IMR-90 (cell line): ENCODE data around the gene MPP1. TPM values are rescaled to one million over a fixed set of nuclear protein-coding genes. Genes with fewer than 3 reads are reported as not detected.

Experiments
- ATAC-seq: fragments of 200-7000 bp; cut with Tn5 transposase; 2 replicates; pipeline ENCODE4 v1.9.1; 2020; ENCODE audit warnings: low read depth, mild to moderate bottlenecking, moderate library complexity
- BruUV-seq: library from RNA; stranded (reverse); fragments of 400-500 nt; replicated peaks from 2 replicates; lab custom pipeline; 2021; lab: Mats Ljungman, UMichigan
- CTCF ChIA-PET: fragments of 300-600 bp; formaldehyde crosslinking; extraction: SDS; loops from one replicate; lab custom pipeline; 2021; ENCODE audit warnings: antibody characterized with exemption; lab: Yijun Ruan, JAX
- POLR2A ChIA-PET: fragments of 300-600 bp; sonication (Branson Sonifier 250); formaldehyde crosslinking; loops from one replicate; lab custom pipeline; 2022; ENCODE audit warnings: antibody characterized with exemption; ENCODE audit not compliant: unreplicated experiment; lab: Charles Lee
- DNase-seq: peaks from one replicate; pipeline ENCODE4 v3.0.0; 2013
- H2AFZ ChIP-seq: replicated peaks from 2 replicates; pipeline ENCODE3; 2013; ENCODE audit warnings: low read length, mild to moderate bottlenecking; ENCODE audit not compliant: poor library complexity
- H2AK5ac ChIP-seq: 2 replicates; pipeline ENCODE4 v1.6.1; 2013; ENCODE audit warnings: low read depth, low read length, inconsistent platforms
- H2AK9ac ChIP-seq: replicated peaks from 2 replicates; pipeline ENCODE3; 2013; ENCODE audit warnings: mild to moderate bottlenecking, low read depth, low read length, moderate library complexity; ENCODE audit not compliant: poor library complexity
- H2BK120ac ChIP-seq: 2 replicates; pipeline ENCODE4 v1.6.1; 2013; ENCODE audit warnings: low read depth, low read length, inconsistent platforms
- H2BK15ac ChIP-seq: 3 replicates; pipeline ENCODE4 v1.6.1; 2013; ENCODE audit warnings: low read depth, low read length, inconsistent platforms
- H2BK20ac ChIP-seq: 2 replicates; pipeline ENCODE4 v1.6.1; 2013; ENCODE audit warnings: low read depth, mild to moderate bottlenecking, inconsistent platforms, low read length, moderate library complexity
- H2BK5ac ChIP-seq: 2 replicates; pipeline ENCODE4 v1.6.1; 2013; ENCODE audit warnings: mild to moderate bottlenecking, low read depth, low read length, inconsistent platforms; ENCODE audit not compliant: poor library complexity, severe bottlenecking
- H3K14ac ChIP-seq: replicated peaks from 2 replicates; pipeline ENCODE4 v1.6.1; 2013; ENCODE audit warnings: low read depth, low read length, inconsistent platforms
- H3K18ac ChIP-seq: 2 replicates; pipeline ENCODE4 v1.6.1; 2013; ENCODE audit warnings: low read depth, low read length, control low read depth
- H3K23ac ChIP-seq: 2 replicates; pipeline ENCODE4 v1.6.1; 2013; ENCODE audit warnings: low read depth, low read length, inconsistent platforms
- H3K27ac ChIP-seq: 2 replicates; pipeline ENCODE4 v1.5.1; 2013; ENCODE audit warnings: mild to moderate bottlenecking, control low read depth, low read length; ENCODE audit not compliant: insufficient read depth
- H3K27me3 ChIP-seq: 2 replicates; pipeline ENCODE4 v1.6.1; 2013; ENCODE audit warnings: low read length; ENCODE audit not compliant: control insufficient read depth, insufficient read depth
- H3K36me3 ChIP-seq: 2 replicates; pipeline ENCODE4 v1.6.1; 2013; ENCODE audit warnings: low read length, mixed read lengths; ENCODE audit not compliant: control insufficient read depth, insufficient read depth
- H3K4ac ChIP-seq: 2 replicates; pipeline ENCODE4 v1.6.1; 2013; ENCODE audit warnings: low read depth, low read length, inconsistent platforms
- H3K4me1 ChIP-seq: 2 replicates; pipeline ENCODE4 v1.6.1; 2013; ENCODE audit warnings: low read length, mixed read lengths; ENCODE audit not compliant: control insufficient read depth, insufficient read depth
- H3K4me2 ChIP-seq: 2 replicates; pipeline ENCODE4 v1.6.1; 2013; ENCODE audit warnings: low read depth, mild to moderate bottlenecking, control low read depth, low read length, moderate library complexity
- H3K4me3 ChIP-seq: 2 replicates; pipeline ENCODE4 v1.5.1; 2013; ENCODE audit warnings: low read depth, mild to moderate bottlenecking, control low read depth, low read length, moderate library complexity; ENCODE audit not compliant: insufficient read depth
- H3K56ac ChIP-seq: 2 replicates; pipeline ENCODE4 v1.6.1; 2013; ENCODE audit warnings: low read length, inconsistent platforms; ENCODE audit not compliant: insufficient read depth; ENCODE audit errors: extremely low read depth
- H3K79me1 ChIP-seq, 2 experiments: 2 replicates each; pipeline ENCODE4 v1.6.1; 2013; ENCODE audit warnings: low read length in 2 of 2, inconsistent platforms in 1 of 2, low read depth in 1 of 2
- H3K9ac ChIP-seq: 2 replicates; pipeline ENCODE4 v1.6.1; 2013; ENCODE audit warnings: low read depth, low read length, control low read depth
- H3K9me1 ChIP-seq: 2 replicates; pipeline ENCODE4 v1.6.1; 2013; ENCODE audit warnings: low read length, inconsistent platforms; ENCODE audit not compliant: insufficient read depth
- H3K9me3 ChIP-seq: 2 replicates; pipeline ENCODE4 v1.6.1; 2013; ENCODE audit warnings: low read length; ENCODE audit not compliant: control insufficient read depth, insufficient read depth
- H4K20me1 ChIP-seq: 2 replicates; pipeline ENCODE4 v1.6.1; 2013; ENCODE audit warnings: low read length, inconsistent platforms; ENCODE audit not compliant: insufficient read depth
- H4K5ac ChIP-seq: 2 replicates; pipeline ENCODE4 v1.6.1; 2013; ENCODE audit warnings: mild to moderate bottlenecking, low read depth, low read length, control low read depth
- H4K8ac ChIP-seq, 2 experiments: 2 replicates each; pipeline ENCODE4 v1.6.1; 2013; ENCODE audit warnings: low read depth in 2 of 2, low read length in 2 of 2, control low read depth in 1 of 2, inconsistent platforms in 1 of 2
- H4K91ac ChIP-seq: 2 replicates; pipeline ENCODE4 v1.6.1; 2013; ENCODE audit warnings: low read depth, low read length, inconsistent platforms; ENCODE audit not compliant: insufficient read depth
- CEBPB ChIP-seq: IDR thresholded peaks from 2 replicates; pipeline ENCODE4 v1.6.1; 2012; ENCODE audit warnings: low read depth, low read length, improper control_type of control experiment
- CHD1 ChIP-seq: IDR thresholded peaks from 2 replicates; pipeline ENCODE4 v1.6.1; 2012; ENCODE audit warnings: low read depth, low read length, improper control_type of control experiment
- CTCF ChIP-seq: conservative IDR thresholded peaks from 2 replicates; pipeline ENCODE4 v1.5.1; 2012; ENCODE audit warnings: mild to moderate bottlenecking, low read depth, low read length, improper control_type of control experiment
- FOS ChIP-seq: fragments of 150-350 bp; IDR thresholded peaks from 2 replicates; pipeline ENCODE4 v1.6.1; 2016; ENCODE audit warnings: low read depth, low read length
- MAFK ChIP-seq: IDR thresholded peaks from 2 replicates; pipeline ENCODE4 v1.6.1; 2012; ENCODE audit warnings: low read depth, low read length, improper control_type of control experiment
- MXI1 ChIP-seq: IDR thresholded peaks from 2 replicates; pipeline ENCODE4 v1.6.1; 2012; ENCODE audit warnings: low read depth, mild to moderate bottlenecking, low read length, moderate library complexity, borderline replicate concordance
- RAD21 ChIP-seq: IDR thresholded peaks from 2 replicates; pipeline ENCODE4 v1.6.1; 2012; ENCODE audit warnings: low read length, improper control_type of control experiment
- RCOR1 ChIP-seq: IDR thresholded peaks from 2 replicates; pipeline ENCODE4 v1.6.1; 2012; ENCODE audit warnings: mild to moderate bottlenecking, low read length, improper control_type of control experiment; ENCODE audit not compliant: insufficient replicate concordance
- RFX5 ChIP-seq: IDR thresholded peaks from 2 replicates; pipeline ENCODE4 v1.8.0; 2012; ENCODE audit warnings: low read depth, mild to moderate bottlenecking, low read length, moderate library complexity
- WGBS, 2 experiments: methylation state at CpG; one replicate each; pipeline versions ENCODE4 v1.1.5 to v1.1.7; 2013; ENCODE audit warnings: missing lambda C conversion rate in 2 of 2; ENCODE audit not compliant: insufficient read length in 1 of 2; ENCODE audit errors: extremely low coverage in 2 of 2; 5-methylcytosine and 5-hydroxymethylcytosine counted together
- dilution Hi-C: fragments of 300-500 bp; cut with HindIII; formaldehyde crosslinking; loops from one replicate; pipeline ENCODE4 v1.14.3; 2018; ENCODE audit warnings: low sequenced_read_pairs; ENCODE audit not compliant: unreplicated experiment
- in situ Hi-C: fragments of 300-500 bp; cut with MboI; formaldehyde crosslinking; loops from 3 replicates; pipeline ENCODE4 v1.14.3; 2019; ENCODE audit warnings: low sequenced_read_pairs, inconsistent platforms, mixed read lengths
- intact Hi-C: fragments of 100-400 bp; cut with micrococcal nuclease; formaldehyde crosslinking; loops from 2 replicates; pipeline ENCODE4 v1.10.0; 2022
- polyA plus RNA-seq, 3 experiments: library from polyadenylated mRNA; depleted of rRNA; stranded (reverse); fragments of >200 nt; gene quantifications; 2 replicates each; pipeline ENCODE4 v1.2.3, GENCODE V29; 2012; ENCODE audit warnings: low replicate concordance in 1 of 3
- total RNA-seq: library from RNA; depleted of rRNA; stranded (reverse); fragments of >200 nt; gene quantifications from 2 replicates; pipeline ENCODE4 v1.2.3, GENCODE V29; 2012

The MPP1 gene
- total and polyA plus RNA-seq, 2 of the 4 experiments (the other 2 are of a cell fraction) = 35.2 to 43.0 TPM

DNA sequence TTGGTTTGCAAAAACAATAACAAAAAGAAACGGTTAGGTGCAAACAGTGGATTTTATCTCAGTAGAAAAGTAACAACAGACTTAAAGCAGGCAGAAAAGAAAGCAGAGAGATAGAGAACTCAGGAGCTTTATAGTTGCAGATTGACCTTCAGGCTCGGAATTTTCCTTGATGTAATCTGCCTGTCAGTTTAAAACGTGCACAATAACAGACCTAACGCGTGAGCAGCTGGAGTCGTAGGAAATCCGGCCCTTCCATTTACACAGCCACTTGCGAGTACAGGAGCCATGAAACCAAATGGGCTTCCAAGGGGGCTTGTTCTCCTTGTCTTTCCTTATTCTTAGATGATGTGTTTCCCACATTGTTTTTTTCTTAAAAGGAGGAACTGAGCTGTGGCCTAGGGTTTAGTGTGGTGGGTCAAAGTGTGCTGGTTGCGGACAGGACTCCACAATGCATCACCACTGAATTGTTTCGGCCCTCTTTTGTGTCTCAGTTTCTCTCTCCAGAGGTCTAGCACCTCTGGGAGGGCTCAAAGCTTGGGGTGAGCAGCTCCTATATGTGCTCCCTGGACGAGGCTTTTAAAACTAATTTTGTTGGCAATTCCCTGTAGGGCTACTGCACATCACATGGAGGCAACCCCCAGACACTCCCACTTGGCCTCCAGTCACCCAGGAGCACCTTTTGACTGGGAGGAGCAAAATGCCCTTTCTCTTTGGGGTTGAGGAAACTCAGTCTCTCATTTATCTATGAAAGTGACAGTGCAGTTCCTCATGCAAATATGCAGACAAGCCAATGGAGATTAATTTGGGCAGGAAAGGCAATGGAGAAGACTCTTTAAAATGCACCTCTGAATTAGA is 13.9 kb upstream of the MPP1 start:
- no peaks in the 10 kb centered on the region for H3K36me3 ChIP-seq
- H3K79me1 ChIP-seq = no peaks in the 10 kb centered on the region
- H3K4me2 ChIP-seq = no peak overlapping the region
- no peak overlapping the region for H2BK15ac ChIP-seq
- no peak overlapping the region for H3K23ac ChIP-seq
- H3K56ac ChIP-seq = no peak overlapping the region
- no peak overlapping the region for H2BK20ac ChIP-seq
- WGBS, 2 experiments = 43% methylated on average over 4 of the region's 11 CpGs; no CpG with 5 or more reads in 1 of the 2 experiments
- H2BK5ac ChIP-seq = no peak overlapping the region
- H3K9me1 ChIP-seq = no peaks in the 10 kb centered on the region
- ChIA-PET CTCF (interaction anchor here (0.6 kb wide), 2 partner anchors 15 to 69 kb away, joined by 3 to 5 read pairs; no protein-coding TSS in a partner anchor), POLR2A (no interaction called here)
- H3K9ac ChIP-seq = no peak overlapping the region
- no peak overlapping the region for H3K18ac ChIP-seq
- no peak overlapping the region for H3K4me3 ChIP-seq
- H3K4me1 ChIP-seq = peaks cover 1% of the 10 kb centered on the region; the same call in 1 of the 2 replicates
- no peak overlapping the region for H2AK5ac ChIP-seq
- H4K91ac ChIP-seq = no peak overlapping the region
- dilution Hi-C loops (no loop called here), intact Hi-C loops (no loop called here), in situ Hi-C loops (no loop called here)
- no TSS peak for BruUV-seq
- 0 out of 2 replicates have a peak, but pooled peaks cover 1% of the 10 kb centered on the region for H3K27me3 ChIP-seq
- no peak overlapping the region for H2AK9ac ChIP-seq
- no peak overlapping the region for H3K4ac ChIP-seq
- DNase-seq = no peak
- no peak for ATAC-seq
- no peak overlapping the region for H3K27ac ChIP-seq
- no peak overlapping the region for H2AFZ ChIP-seq
- no peak overlapping the region for H4K5ac ChIP-seq
- no peaks in the 10 kb centered on the region for H3K9me3 ChIP-seq
- H4K8ac ChIP-seq = no peak overlapping the region
- H2BK120ac ChIP-seq = no peak overlapping the region
- H4K20me1 ChIP-seq = no peaks in the 10 kb centered on the region
- TF ChIP-seq FOS (no peak), RCOR1 (no peak), MAFK (no peak), CEBPB (no peak), CTCF (no peak), RAD21 (no peak), MXI1 (no peak), CHD1 (no peak), RFX5 (no peak)
- H3K14ac ChIP-seq = no peak overlapping the region
